LoVo (cell line): Measurements from ENCODE around the gene CINP.

ENCODE experiments used
- DNase-seq: peaks from one replicate; pipeline ENCODE4 v3.0.0-alpha.2; 2016; ENCODE audit warnings: low spot score

CINP gene

DNA sequence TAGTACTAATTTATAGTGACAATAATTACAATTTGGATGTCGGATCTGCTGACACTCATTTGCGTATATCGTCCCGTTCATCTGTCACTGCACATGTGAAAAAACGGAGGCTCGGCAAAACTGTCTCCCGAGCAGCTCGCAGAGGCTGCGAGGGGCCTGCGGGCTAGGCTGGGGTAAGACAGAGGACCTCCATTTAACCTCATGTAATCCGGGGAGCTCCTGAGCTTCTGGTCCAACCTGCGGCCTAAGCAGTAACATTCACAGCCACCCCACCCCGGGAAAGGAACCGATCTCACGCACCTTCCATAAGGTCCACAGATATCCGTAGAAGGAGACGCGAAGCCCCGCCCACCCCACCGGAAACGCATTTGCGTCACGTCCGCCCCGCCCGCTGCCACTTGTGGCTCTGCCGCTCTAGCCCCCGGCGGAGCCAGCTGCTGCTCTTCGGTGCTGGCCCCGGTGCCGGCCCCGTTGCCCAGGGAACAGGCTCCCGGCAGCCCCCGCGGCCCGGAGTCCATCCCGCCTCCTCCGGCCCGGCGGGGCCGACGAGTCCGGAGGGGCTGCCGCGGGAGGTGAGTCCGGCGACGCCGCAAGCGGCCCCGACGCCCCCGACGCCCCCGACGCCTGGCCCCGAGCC lies at the start of gene CINP, which contains the start of gene TECPR2:
Gene CINP (minus strand): TSS at position 346 of the 637 bp plus-strand sequence. CDS start 39 bp downstream, at position 307.
Gene TECPR2 (plus strand): TSS at position 397 of the 637 bp plus-strand sequence. CDS start 13,781 bp downstream, outside the sequence.
- DNase-seq: peak; percentile 96

DNA sequence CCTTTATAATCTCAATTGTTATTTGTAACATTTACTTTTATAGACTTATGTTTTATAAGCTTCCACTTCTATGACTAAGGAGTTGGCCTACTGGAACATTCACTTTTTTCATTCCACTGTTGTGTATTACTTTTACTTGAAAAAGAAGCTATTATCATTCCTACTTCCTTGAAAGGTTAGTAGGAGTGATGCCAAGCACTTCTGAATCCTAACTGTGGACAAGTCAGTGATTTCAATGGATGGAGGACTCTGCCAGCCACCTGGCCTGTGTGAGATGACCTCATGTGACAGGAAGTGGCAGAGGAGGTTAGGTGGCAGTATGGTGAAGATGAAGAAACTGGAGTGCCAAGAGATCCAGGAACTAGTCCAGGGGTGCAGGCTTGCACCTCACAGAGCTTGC lies 46.0 kb upstream of the CINP start:
- DNase-seq: no peak

DNA sequence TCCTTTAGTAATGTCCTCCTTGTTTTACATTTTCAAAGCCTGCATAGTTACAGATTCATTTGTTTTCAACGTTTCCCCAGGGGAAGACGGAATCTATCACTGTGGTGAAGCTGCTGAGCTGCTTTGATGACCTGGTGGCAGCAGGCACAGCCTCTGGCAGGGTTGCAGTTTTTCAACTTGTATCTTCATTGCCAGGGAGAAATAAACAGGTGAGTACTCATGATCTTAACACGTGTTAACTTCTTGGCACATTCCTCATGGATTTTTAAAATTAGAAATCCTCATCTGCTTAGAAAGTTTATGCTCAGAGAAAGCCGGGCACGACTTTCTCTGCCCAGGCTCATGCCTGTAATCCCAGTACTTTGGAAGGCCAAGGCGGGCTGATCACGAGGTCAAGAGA lies 44.6 kb upstream of the CINP start:
- no peak for DNase-seq

DNA sequence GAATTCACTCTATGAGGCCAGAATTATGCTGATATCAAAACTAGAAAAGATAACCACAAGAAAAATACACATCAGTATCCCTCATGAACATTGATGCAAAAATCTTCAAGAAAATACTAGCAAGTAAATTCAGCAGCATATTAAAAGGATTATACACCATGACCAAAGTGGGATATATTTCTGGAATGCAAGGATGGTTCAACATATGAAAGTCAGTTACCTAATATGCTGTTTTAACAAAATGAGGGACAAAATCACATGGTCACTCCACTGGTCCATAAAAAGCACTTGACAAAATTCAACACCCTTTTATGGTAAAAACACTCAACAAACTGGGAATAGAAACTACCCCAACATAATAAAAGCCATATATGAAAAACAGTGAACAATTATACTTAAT lies 40.3 kb upstream of the CINP start:
- no peak for DNase-seq

DNA sequence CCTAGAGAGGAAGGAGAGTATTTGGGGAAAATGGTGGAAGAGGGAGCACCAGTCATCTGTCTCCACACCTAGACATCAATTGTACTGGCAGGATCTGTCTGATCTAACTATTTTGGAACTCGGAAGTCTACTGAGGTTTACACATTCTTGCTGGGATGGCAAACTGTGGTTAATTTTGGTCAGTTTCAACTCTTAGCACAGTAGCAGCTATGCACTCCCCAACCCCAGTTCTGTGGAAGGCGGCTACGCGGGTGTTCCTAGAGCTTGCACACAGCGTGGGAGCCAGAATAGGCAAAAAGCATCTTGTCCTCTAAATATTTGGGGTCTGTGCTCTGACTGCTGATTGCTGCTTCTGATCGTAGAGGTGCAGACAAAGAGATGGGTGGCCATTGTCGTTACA lies 33.8 kb upstream of the CINP start:
- no peak for DNase-seq

DNA sequence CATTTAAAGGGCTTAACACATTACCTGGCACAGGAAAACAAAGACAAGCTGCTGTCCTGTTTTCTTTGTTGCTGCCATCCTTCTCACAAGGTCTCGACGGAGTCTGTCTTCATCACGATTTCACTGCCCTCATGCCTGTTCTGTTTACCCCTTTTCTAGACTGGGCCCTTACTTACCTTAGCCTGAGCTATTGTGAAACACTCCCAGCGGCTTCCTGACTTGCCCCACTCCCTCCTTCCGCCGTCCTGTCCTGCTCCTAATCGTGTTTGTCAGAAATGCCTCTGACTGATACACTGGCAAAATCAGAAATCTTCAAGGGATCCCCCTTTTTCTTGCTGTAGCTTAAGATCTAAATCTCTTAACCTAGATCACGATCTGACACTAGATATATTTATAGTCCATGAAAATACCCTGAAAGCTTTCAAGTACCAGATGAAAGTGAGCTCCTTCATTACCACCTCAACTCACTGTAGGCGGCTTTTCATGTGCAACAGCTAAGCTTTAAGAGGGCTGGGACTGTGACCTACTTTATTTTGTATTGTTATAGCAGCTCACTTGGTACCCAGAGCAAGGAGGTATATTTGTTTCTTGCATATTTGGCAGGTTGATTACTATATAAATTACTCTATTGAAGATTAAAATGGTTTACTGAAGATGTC lies 32.2 kb upstream of the CINP start:
- no peak for DNase-seq

DNA sequence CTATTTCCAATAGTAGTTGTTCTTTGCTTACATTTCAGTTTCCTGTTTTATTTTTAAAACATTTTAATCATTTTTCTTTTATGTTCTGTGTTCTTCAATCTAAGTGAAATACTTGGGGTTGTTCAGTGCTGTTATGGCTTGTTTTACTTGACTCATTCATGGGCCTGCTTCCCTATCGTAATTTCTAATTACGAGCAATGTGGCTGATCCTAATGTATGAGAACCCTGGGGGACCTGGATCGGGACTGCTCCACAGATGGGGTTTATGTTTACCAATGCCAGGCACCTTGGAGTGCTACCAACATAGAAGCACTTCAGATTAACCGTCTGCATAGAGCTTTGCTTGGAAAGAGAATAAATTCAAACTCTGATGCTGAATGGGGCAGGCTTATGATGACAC lies 29.8 kb upstream of the CINP start:
- DNase-seq: no peak

DNA sequence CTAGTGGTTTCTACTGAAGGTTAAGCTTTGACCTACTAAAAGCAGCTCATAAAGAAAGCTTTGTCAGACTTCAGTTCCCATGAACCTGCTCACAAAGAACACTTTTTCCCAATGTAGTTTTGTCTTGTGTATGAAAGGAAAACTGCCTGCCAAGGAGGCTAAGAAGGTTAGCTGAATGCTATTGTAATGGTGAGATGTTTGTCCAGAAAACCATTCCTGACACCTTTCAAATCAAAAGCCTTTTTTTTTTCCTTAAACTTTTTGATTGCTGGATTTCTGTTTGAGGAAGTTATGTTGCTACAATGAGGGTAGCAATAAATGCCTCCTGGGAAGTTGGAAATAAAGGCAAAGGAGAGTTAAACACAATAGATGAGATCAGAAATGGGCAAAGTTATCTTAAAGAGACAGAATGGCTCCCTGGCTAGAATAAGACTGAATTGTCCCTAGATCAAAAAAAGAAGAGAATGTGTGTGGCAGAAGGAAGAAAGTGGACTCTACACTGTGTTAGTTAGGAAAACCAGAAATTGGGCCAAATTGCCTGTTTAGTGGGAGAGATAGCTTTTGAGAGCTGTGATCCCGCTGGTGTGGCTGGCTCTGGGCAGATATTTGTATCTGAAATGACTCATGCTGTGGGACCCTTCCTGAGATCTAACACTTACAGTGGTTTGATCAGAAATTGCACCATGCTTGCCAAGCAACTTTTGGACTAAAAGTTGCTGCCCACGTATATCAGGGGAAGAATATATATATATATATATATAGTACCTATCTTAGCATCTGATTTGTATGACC lies 27.6 kb upstream of the CINP start:
- no peak for DNase-seq

DNA sequence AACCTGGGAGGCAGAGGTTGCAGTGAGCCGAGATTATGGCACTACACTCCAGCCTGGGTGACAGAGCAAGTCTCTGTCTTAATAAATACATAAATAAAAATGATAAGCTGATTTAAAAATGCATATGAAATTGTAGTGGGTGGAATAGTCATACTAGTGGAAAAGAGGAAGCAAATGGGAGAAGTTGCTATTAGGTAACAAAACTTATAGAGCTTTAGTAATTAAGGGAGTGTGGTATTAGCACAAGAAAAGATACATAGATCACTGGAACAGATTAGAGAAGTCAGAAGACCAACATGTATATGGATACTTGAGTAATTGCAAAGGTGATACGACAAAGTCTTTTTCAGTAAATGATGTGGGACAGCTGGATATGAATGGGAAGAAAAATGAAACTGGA lies 26.6 kb upstream of the CINP start:
- no peak for DNase-seq

DNA sequence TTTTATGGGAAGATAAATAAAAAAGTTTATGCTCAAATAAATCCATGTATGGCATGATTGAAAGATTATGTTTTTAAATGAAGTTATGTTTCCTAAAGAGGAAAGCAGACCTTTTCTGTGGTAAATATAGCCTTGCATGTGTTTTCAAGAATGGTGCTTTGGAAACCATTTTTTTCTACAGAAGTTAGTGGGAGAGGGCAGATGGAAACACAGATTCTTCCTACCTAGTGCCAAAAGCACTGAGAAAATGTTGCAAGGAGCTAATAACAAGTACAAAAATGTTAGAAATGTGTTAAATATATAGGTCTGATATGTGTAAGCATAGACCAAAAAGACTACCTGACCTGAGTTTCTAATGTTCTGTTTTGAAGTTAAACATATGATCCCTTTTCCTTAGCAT lies 24.4 kb upstream of the CINP start:
- no peak for DNase-seq

DNA sequence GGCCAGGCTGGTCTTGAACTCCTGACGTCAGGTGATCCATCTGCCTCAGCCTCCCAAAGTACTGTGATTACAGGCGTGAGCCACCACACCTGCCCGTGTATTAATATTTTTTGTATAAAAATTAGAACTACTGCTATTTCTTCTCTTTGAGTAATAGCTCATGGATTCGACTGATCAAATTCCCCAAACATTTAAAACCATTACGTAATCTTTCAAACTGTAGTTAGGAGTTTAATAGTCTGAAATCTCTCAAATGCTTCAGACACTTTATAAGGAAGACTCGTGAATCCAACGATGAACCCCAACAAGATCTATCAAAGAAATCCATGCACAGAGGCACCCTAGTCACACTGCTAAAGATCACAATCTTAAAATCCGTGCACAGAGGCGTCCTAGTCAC lies 16.1 kb upstream of the CINP start:
- no peak for DNase-seq

DNA sequence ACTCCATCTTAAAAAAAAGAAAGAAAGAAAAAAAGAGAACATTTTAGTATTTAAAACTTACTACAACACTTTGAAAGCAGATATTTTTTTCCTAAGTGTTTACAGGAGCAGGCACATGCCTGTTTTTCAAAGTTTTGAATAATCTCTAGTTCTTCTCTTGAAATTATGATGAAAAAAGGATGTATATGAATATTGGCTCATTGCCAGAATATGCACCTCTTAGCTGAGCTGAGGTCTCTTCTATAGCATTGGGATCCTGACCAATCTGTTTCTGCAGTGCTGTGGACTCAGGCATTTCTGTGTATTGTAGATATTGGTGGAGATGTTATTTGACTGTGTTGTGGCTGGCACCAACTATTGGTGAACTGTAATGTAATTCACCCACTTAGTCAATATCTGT lies 15.0 kb upstream of the CINP start:
- DNase-seq: no peak

DNA sequence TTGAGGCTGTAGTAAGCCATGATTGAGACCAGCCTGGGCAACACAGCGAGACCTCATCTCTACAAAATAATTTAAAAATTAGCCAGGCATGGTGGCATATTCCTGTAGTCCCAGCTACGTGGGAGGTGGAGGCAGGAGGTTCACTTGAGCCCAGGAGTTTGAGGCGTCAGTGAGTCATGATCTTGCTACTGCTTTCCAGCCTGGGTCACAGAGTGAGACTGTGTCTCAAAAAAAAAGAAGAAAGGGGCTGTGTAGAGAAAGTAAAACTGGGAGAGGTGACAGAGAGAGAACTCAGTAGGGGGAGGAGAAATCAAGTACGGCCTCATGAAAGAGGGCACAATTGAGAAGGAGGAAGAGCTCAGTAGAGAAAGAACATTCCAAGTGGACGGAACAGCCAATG lies 12.4 kb upstream of the CINP start:
- DNase-seq: no peak

DNA sequence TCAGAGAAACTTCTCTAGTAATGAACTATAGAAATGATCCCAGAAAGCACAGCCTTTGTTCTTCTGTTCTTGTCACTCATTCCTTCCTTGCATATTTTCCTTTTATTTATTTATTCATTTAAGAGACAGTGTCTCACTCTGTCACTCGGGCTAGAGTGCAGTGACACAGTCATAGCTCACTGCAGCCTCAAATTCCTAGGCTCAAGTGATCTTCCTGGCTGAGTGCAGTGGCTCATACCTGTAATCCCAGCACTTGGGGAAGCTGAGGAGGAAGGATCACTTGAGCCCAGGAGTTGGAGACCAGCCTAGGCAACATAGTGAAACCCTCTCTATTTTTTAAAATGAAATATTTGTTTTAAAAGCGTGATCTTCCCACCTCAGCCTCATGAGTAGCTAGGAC lies 11.6 kb upstream of the CINP start:
- no peak for DNase-seq

DNA sequence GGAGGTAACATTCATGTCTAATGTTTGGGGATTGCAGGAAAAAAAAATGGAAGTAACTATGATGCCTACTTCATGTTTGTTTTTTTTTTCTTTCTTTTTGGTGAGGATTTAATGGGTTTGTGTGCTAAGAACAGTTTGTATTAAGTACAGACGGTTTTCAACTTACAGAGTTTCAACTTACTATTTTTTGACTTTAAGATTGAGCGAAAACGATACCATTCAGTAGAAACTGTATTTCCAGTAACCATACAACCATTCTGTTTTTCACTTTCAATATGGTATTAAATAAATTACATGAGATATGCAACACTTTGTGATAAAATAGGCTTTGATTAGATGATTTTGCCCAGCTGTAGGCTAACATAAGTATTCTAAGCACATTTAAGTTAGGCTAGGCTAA lies 10.4 kb upstream of the CINP start:
- no peak for DNase-seq

DNA sequence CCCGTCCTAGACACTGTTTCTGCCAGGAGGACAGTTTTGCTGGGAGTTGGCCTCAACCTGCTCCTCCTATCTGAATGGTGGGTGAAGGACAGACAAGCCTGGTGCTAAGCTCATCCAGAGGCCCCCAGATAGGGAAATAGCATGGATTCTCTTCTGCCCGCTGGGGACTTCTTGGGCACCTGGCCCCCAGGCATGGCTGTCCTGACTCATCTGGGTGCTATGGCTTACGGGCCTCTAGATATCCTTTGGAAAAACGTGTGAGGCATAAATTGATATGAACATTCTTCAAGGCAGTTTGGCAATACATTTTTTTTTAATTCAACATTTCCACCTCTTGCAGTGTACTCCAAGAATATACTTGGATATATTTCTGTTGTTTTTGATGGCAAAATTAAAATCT lies 8.7 kb upstream of the CINP start:
- DNase-seq: no peak

DNA sequence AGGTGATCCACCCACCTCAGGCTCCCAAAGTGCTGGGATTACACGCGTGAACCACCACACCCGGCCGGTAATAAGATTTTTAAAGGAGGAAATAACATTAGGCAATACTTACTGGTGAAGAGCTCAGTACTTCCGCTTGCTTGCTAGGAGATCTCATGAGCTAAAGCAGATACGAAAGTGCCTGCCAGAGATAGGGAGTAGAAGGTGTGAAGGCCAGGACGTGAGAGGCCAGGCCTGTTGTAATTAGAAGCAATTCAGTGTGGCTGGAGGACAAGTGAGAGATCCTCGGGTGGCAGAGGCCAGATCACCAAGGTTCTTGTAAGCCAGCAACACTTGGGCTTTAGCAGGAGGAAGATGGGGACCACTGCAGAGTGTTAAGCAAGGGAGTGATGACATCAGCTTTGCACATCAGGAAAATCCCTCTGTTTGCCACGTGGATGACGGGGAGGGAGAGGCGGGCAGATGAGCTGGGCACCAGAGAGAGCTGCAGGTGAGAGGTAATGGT lies 7.7 kb upstream of the CINP start:
- DNase-seq: no peak

DNA sequence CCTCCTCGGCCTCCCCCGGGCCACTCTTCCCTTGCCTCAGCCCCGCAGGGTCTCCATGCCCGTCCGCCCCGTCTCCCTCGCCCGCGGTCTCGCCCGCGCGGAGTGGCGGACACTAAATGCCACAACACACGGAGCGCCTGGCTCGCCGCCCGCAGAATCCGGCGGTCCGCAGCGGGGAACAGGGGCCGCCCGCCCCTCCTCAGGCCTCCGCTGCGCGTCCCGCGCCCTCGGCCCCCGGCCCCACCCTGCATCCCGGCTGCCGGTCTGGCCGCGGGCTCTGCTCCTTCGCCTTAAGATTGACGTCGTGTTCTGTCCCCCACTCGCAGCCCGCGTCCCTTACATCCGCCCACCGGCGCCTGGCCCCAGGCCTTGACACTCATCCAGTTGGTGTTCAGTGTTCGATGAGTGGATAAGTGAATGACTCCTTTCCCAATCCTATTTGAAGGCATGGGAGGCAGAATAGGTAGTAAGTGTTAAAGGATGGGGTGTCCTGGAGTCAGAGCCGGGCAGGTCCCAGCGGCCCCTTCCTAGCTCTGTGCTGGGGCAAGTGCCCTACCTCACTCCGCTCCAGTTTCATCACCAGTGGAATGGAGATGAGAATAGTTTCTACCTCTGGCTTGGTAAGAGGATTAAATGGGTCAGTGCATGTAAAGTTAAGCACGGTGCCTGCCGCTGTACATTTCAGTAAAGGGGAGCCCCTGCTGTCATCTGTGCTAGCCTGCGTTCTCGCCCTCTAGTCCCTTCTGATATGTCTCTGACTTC lies 673 bp upstream of the CINP start:
- DNase-seq: no peak

DNA sequence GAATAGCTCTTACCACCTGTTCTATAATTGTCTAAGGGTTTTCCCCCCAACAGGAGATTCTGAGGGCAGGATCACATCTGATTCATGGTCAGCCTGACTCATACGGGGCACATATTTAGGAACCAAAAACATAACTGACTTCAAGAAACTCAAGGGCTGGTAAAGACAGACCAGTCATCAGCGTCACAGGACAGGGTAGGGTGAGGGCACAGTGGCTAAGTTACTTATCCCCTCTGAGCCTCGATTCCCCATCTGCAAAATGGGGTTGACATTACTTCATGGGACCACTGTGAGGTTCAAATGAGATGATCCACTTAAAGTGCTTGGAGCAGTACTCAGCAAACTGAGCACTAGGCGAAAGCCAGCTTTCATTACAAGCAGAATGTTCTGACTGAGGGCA lies 606 bp downstream of the CINP start:
- peak; percentile 7 for DNase-seq

DNA sequence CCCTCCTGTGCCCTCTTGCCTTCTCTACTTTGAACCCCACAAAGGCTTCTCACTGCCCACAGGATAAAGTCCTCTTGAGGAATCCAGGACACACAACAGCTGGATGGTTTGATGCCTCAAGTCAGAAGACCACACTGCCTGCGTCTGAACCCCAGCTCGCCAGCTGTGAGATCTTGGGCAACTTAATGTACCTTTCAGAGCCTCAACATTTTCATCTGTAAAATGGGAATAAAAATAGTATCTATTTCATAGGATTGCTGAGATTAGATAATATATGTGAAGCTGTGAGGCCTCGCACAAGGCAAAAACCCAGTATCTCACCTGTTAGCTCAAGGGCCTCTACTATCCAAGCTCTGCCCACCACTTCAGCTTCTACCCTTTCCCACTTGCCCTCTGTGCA lies 2.3 kb downstream of the CINP start:
- no peak for DNase-seq

DNA sequence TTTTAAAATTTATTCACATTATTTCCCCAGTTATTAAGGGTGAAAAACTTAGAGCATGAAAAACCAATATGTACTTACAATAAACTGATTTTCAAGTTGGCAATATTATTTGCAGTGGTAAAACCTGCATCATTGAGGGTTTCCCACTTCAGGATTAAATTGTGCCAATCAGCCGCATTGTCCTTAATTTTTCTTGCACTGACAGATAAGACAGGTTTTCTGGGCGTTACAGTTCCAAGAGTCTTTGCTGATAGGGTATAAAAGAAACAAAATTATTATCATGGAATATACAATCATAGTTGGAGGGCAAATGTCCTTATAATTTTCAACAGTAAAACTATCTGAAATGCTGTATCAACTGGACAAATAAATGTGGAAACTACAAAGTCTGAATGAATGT lies 3.3 kb downstream of the CINP start:
- DNase-seq: no peak

DNA sequence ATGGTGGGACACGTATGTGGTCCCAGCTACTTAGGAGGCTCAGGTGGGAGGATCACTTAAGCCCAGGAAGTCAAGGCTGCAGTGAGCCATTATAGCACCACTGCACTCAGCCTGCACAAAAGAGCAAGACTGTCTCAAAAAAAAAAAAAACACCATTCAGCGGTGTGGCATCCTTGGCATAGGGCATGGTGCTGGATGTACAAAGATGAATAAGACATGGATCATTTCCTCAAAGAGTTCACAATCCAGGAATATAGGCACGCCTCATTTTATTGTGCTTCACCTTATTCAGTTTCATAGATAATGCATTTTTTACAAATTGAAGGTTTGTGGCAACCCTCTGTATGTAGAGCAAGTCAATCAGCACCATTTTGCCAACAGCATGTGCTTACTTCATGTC lies 6.4 kb downstream of the CINP start:
- no peak for DNase-seq
